WTC11 (cell line): ENCODE results near the gene CTH. TPM values are rescaled to one million over a fixed set of nuclear protein-coding genes. Genes with fewer than 3 reads are reported as not detected.
A peak's percentile ranks its signal among the peaks of the same experiment; 100 is the strongest.

Experiments used
- ATAC-seq: fragments of 200-7000 bp; cut with Tn5 transposase; 2 replicates; pipeline ENCODE4 v1.10.0; 2021; ENCODE audit warnings: mild to moderate bottlenecking, moderate library complexity
- CTCF ChIA-PET: fragments of 300-600 bp; sonication (Branson Sonifier 250); formaldehyde crosslinking; loops from one replicate; lab custom pipeline; 2021; ENCODE audit warnings: antibody characterized with exemption; lab: Charles Lee
- POLR2A ChIA-PET: fragments of 350-600 bp; sonication (Branson Sonifier 250); formaldehyde crosslinking; loops from one replicate; lab custom pipeline; 2021; ENCODE audit warnings: antibody characterized with exemption; lab: Charles Lee
- DNase-seq: peaks from one replicate; pipeline ENCODE4 v3.0.0; 2021; ENCODE audit warnings: low spot score
- H3K27ac Mint-ChIP-seq: 2 replicates; pipeline ENCODE4 v1.8.0; 2021; ENCODE audit warnings: mixed read lengths
- H3K27me3 Mint-ChIP-seq: 2 replicates; pipeline ENCODE4 v1.8.0; 2021; ENCODE audit warnings: low read depth, mild to moderate bottlenecking, moderate library complexity, mixed read lengths
- H3K36me3 Mint-ChIP-seq: 2 replicates; pipeline ENCODE4 v1.8.0; 2021; ENCODE audit warnings: mixed read lengths
- H3K4me1 Mint-ChIP-seq: 2 replicates; pipeline ENCODE4 v1.8.0; 2022; ENCODE audit warnings: mixed read lengths
- H3K4me3 Mint-ChIP-seq: 2 replicates; pipeline ENCODE4 v1.8.0; 2021; ENCODE audit warnings: mild to moderate bottlenecking, moderate library complexity, mixed read lengths
- H3K9me3 Mint-ChIP-seq: 2 replicates; pipeline ENCODE4 v1.8.0; 2021; ENCODE audit warnings: mixed read lengths
- ATF3 ChIP-seq: sonication (generic); formaldehyde crosslinking; conservative IDR thresholded peaks from 2 replicates; pipeline ENCODE4 v1.8.1; 2022; ENCODE audit warnings: mild to moderate bottlenecking, missing genetic modification reagents
- CREM ChIP-seq: sonication (generic); formaldehyde crosslinking; IDR thresholded peaks from 2 replicates; pipeline ENCODE4 v1.8.1; 2022; ENCODE audit warnings: mild to moderate bottlenecking, missing genetic modification reagents, moderate library complexity
- FOXP1 ChIP-seq: sonication (generic); formaldehyde crosslinking; IDR thresholded peaks from 2 replicates; pipeline ENCODE4 v1.8.0; 2022; ENCODE audit warnings: missing genetic modification reagents, mild to moderate bottlenecking, moderate library complexity, borderline replicate concordance
- KAT7 ChIP-seq: sonication (generic); formaldehyde crosslinking; IDR thresholded peaks from 2 replicates; pipeline ENCODE4 v1.8.1; 2023; ENCODE audit warnings: missing genetic modification reagents, mild to moderate bottlenecking, borderline replicate concordance
- NFE2L1 ChIP-seq: sonication (generic); formaldehyde crosslinking; IDR thresholded peaks from 2 replicates; pipeline ENCODE4 v1.8.1; 2023; ENCODE audit warnings: missing genetic modification reagents
- TEAD1 ChIP-seq: sonication (generic); formaldehyde crosslinking; IDR thresholded peaks from 2 replicates; pipeline ENCODE4 v1.8.0; 2022; ENCODE audit warnings: mild to moderate bottlenecking, missing genetic modification reagents
- ZNF138 ChIP-seq: sonication (generic); formaldehyde crosslinking; conservative IDR thresholded peaks from 2 replicates; pipeline ENCODE4 v1.8.1; 2022; ENCODE audit warnings: mild to moderate bottlenecking, moderate library complexity, missing genetic modification reagents
- ZNF425 ChIP-seq: fragments of 250-450 bp; sonication (Bioruptor Pico); conservative IDR thresholded peaks from 2 replicates; pipeline ENCODE4 v1.9.0; 2021; ENCODE audit warnings: mild to moderate bottlenecking
- total RNA-seq: library from RNA; stranded (reverse); gene quantifications from 3 replicates; pipeline ENCODE4 v1.2.3, GENCODE V29; 2021
- TF ChIP-seq, protein P1 (sequence below): sonication (generic); formaldehyde crosslinking; IDR thresholded peaks from 2 replicates; pipeline ENCODE4 v1.8.0; 2022; ENCODE audit warnings: mild to moderate bottlenecking, missing genetic modification reagents
- TF ChIP-seq, protein P2 (sequence below): fragments of 250-450 bp; sonication (Bioruptor Pico); IDR thresholded peaks from 2 replicates; pipeline ENCODE4 v1.9.0; 2021; ENCODE audit warnings: mild to moderate bottlenecking
- TF ChIP-seq, protein P3 (sequence below): sonication (generic); formaldehyde crosslinking; IDR thresholded peaks from 2 replicates; pipeline ENCODE4 v1.8.0; 2023; ENCODE audit warnings: missing genetic modification reagents, mild to moderate bottlenecking, borderline replicate concordance
- TF ChIP-seq, protein P4 (sequence below): fragments of 250-450 bp; sonication (Bioruptor Pico); IDR thresholded peaks from 2 replicates; pipeline ENCODE4 v1.9.0; 2021; ENCODE audit warnings: mild to moderate bottlenecking, borderline replicate concordance
- TF ChIP-seq, protein P5 (sequence below): fragments of 250-450 bp; sonication (Bioruptor Pico); IDR thresholded peaks from 2 replicates; pipeline ENCODE4 v1.9.0; 2021; ENCODE audit warnings: moderate library complexity, mild to moderate bottlenecking, inconsistent platforms, borderline replicate concordance

Gene CTH
- total RNA-seq, 1 experiment from 2014 or later = 27.8 TPM

DNA sequence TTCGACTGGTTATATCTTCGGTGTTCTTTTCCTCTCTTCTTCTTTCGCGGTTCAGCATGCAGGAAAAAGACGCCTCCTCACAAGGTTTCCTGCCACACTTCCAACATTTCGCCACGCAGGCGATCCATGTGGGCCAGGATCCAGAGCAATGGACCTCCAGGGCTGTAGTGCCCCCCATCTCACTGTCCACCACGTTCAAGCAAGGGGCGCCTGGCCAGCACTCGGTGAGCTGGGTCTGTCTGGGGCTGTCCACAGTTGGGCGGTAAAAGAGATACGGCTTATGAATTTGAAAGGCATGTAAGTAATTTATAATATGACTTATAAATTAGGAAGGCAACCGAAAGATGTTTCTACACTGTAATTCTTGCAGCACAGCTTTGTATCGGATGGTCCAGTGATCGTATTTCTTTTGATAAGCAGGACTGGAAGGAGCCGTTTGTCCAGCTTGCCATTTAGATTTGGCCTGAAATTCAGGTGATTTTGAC is 334 bp downstream of the CTH start:
- no peaks in the 10 kb centered on the region for H3K27me3 Mint-ChIP-seq
- H3K36me3 Mint-ChIP-seq = peaks cover 7% of the 10 kb centered on the region
- POLR2A ChIA-PET = interaction anchor here (0.6 to 5.4 kb wide), 20 partner anchors 9 to 191 kb away, joined by 3 to 125 read pairs (median 4); partner anchors contain the start of genes ANKRD13C and SRSF11
- no peak for DNase-seq
- peak overlapping the region; percentile 100 for H3K27ac Mint-ChIP-seq
- peak; percentile 14 for ATAC-seq
- H3K4me3 Mint-ChIP-seq = peak overlapping the region; percentile 99
- TF ChIP-seq ATF3 (CRISPR knock-in tag) (no peak), TEAD1 (CRISPR knock-in tag) (no peak), ZNF138 (CRISPR knock-in tag) (no peak), CREM (no peak), NFE2L1 (CRISPR knock-in tag) (no peak), FOXP1 (CRISPR knock-in tag) (peak; percentile 16; the same call in 1 of the 2 replicates)
- TF ChIP-seq, protein P1, sequence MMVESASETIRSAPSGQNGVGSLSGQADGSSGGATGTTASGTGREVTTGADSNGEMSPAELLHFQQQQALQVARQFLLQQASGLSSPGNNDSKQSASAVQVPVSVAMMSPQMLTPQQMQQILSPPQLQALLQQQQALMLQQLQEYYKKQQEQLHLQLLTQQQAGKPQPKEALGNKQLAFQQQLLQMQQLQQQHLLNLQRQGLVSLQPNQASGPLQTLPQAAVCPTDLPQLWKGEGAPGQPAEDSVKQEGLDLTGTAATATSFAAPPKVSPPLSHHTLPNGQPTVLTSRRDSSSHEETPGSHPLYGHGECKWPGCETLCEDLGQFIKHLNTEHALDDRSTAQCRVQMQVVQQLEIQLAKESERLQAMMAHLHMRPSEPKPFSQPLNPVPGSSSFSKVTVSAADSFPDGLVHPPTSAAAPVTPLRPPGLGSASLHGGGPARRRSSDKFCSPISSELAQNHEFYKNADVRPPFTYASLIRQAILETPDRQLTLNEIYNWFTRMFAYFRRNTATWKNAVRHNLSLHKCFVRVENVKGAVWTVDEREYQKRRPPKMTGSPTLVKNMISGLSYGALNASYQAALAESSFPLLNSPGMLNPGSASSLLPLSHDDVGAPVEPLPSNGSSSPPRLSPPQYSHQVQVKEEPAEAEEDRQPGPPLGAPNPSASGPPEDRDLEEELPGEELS (CRISPR knock-in tag) = no peak; the same call in 1 of the 2 replicates
- TF ChIP-seq, protein P2, sequence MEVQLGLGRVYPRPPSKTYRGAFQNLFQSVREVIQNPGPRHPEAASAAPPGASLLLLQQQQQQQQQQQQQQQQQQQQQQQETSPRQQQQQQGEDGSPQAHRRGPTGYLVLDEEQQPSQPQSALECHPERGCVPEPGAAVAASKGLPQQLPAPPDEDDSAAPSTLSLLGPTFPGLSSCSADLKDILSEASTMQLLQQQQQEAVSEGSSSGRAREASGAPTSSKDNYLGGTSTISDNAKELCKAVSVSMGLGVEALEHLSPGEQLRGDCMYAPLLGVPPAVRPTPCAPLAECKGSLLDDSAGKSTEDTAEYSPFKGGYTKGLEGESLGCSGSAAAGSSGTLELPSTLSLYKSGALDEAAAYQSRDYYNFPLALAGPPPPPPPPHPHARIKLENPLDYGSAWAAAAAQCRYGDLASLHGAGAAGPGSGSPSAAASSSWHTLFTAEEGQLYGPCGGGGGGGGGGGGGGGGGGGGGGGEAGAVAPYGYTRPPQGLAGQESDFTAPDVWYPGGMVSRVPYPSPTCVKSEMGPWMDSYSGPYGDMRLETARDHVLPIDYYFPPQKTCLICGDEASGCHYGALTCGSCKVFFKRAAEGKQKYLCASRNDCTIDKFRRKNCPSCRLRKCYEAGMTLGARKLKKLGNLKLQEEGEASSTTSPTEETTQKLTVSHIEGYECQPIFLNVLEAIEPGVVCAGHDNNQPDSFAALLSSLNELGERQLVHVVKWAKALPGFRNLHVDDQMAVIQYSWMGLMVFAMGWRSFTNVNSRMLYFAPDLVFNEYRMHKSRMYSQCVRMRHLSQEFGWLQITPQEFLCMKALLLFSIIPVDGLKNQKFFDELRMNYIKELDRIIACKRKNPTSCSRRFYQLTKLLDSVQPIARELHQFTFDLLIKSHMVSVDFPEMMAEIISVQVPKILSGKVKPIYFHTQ (CRISPR knock-in tag) = 0 out of 2 replicates have a peak, but pooled peaks have one; percentile 73
- no peaks in the 10 kb centered on the region for H3K9me3 Mint-ChIP-seq
- H3K4me1 Mint-ChIP-seq = peaks cover 14% of the 10 kb centered on the region
- CTCF ChIA-PET = interaction anchor here (0.6 to 3.0 kb wide), 5 partner anchors 10 to 97 kb away, joined by 3 to 19 read pairs (median 3); partner anchors contain the start of gene ANKRD13C

DNA sequence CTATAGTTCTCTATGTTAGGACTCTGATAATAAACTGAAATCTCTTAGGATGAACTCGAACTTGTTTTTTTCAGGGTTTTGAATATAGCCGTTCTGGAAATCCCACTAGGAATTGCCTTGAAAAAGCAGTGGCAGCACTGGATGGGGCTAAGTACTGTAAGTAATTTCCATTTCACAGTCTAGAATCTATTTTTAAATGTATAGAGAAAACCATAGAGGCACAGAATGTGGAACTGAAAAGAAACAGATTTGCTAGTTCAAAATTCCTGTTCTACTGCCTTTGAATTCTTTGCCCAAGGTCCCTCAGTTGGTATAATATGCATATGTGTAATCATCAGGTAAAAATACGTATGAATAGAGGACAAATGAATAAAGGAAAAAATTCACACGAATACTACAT is 4.8 kb downstream of the CTH start:
- DNase-seq = no peak
- no peak for ATAC-seq
- ChIA-PET POLR2A (no interaction called here), CTCF (no interaction called here)
- H3K4me3 Mint-ChIP-seq = no peak overlapping the region
- no peaks in the 10 kb centered on the region for H3K27me3 Mint-ChIP-seq
- 0 out of 2 replicates have a peak, but pooled peaks cover 4% of the 10 kb centered on the region for H3K9me3 Mint-ChIP-seq
- peaks cover 31% of the 10 kb centered on the region for H3K36me3 Mint-ChIP-seq
- H3K27ac Mint-ChIP-seq = no peak overlapping the region
- peaks cover 12% of the 10 kb centered on the region for H3K4me1 Mint-ChIP-seq
- TF ChIP-seq, protein P3, sequence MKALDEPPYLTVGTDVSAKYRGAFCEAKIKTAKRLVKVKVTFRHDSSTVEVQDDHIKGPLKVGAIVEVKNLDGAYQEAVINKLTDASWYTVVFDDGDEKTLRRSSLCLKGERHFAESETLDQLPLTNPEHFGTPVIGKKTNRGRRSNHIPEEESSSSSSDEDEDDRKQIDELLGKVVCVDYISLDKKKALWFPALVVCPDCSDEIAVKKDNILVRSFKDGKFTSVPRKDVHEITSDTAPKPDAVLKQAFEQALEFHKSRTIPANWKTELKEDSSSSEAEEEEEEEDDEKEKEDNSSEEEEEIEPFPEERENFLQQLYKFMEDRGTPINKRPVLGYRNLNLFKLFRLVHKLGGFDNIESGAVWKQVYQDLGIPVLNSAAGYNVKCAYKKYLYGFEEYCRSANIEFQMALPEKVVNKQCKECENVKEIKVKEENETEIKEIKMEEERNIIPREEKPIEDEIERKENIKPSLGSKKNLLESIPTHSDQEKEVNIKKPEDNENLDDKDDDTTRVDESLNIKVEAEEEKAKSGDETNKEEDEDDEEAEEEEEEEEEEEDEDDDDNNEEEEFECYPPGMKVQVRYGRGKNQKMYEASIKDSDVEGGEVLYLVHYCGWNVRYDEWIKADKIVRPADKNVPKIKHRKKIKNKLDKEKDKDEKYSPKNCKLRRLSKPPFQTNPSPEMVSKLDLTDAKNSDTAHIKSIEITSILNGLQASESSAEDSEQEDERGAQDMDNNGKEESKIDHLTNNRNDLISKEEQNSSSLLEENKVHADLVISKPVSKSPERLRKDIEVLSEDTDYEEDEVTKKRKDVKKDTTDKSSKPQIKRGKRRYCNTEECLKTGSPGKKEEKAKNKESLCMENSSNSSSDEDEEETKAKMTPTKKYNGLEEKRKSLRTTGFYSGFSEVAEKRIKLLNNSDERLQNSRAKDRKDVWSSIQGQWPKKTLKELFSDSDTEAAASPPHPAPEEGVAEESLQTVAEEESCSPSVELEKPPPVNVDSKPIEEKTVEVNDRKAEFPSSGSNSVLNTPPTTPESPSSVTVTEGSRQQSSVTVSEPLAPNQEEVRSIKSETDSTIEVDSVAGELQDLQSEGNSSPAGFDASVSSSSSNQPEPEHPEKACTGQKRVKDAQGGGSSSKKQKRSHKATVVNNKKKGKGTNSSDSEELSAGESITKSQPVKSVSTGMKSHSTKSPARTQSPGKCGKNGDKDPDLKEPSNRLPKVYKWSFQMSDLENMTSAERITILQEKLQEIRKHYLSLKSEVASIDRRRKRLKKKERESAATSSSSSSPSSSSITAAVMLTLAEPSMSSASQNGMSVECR (CRISPR knock-in tag) = no peak
- TF ChIP-seq, protein P4, sequence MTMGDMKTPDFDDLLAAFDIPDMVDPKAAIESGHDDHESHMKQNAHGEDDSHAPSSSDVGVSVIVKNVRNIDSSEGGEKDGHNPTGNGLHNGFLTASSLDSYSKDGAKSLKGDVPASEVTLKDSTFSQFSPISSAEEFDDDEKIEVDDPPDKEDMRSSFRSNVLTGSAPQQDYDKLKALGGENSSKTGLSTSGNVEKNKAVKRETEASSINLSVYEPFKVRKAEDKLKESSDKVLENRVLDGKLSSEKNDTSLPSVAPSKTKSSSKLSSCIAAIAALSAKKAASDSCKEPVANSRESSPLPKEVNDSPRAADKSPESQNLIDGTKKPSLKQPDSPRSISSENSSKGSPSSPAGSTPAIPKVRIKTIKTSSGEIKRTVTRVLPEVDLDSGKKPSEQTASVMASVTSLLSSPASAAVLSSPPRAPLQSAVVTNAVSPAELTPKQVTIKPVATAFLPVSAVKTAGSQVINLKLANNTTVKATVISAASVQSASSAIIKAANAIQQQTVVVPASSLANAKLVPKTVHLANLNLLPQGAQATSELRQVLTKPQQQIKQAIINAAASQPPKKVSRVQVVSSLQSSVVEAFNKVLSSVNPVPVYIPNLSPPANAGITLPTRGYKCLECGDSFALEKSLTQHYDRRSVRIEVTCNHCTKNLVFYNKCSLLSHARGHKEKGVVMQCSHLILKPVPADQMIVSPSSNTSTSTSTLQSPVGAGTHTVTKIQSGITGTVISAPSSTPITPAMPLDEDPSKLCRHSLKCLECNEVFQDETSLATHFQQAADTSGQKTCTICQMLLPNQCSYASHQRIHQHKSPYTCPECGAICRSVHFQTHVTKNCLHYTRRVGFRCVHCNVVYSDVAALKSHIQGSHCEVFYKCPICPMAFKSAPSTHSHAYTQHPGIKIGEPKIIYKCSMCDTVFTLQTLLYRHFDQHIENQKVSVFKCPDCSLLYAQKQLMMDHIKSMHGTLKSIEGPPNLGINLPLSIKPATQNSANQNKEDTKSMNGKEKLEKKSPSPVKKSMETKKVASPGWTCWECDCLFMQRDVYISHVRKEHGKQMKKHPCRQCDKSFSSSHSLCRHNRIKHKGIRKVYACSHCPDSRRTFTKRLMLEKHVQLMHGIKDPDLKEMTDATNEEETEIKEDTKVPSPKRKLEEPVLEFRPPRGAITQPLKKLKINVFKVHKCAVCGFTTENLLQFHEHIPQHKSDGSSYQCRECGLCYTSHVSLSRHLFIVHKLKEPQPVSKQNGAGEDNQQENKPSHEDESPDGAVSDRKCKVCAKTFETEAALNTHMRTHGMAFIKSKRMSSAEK (CRISPR knock-in tag) = no peak
- TF ChIP-seq, protein P5, sequence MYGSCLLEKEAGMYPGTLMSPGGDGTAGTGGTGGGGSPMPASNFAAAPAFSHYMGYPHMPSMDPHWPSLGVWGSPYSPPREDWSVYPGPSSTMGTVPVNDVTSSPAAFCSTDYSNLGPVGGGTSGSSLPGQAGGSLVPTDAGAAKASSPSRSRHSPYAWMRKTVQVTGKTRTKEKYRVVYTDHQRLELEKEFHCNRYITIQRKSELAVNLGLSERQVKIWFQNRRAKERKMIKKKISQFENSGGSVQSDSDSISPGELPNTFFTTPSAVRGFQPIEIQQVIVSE (CRISPR knock-in tag) = no peak
- TF ChIP-seq KAT7 (CRISPR knock-in tag) (no peak), ZNF425 (no peak)
- TF ChIP-seq, protein P1 (CRISPR knock-in tag) = no peak
